Spleen (tissue), 11 donors: ENCODE results near the gene GLIS1. TPM values are rescaled to one million over a fixed set of nuclear protein-coding genes. Genes with fewer than 3 reads are reported as not detected.

Source experiments
- DNase-seq: peaks from one replicate; pipeline ENCODE4 v3.0.0-alpha.2; 2020
- H3K27ac ChIP-seq, 8 donors: fragments of 200-600 bp; sonication (generic) in 7 of 8; 1 replicate in 4 of 8; 2 replicates in 4 of 8; pipeline versions ENCODE4 v1.5.0 to v1.8.0; 2016 to 2021; ENCODE audit warnings: inconsistent platforms in 4 of 8, mild to moderate bottlenecking in 4 of 8, moderate library complexity in 1 of 8
- H3K27me3 ChIP-seq, 7 donors: fragments of 200-600 bp; sonication (generic) in 6 of 7; replicated peaks in 1 of 7; 1 replicate in 4 of 7; 2 replicates in 3 of 7; pipeline versions ENCODE4 v1.5.0 to v1.8.0; 2016 to 2021; ENCODE audit warnings: inconsistent platforms in 3 of 7, mild to moderate bottlenecking in 1 of 7
- H3K36me3 ChIP-seq, 6 donors: fragments of 200-600 bp; sonication (generic) in 5 of 6; 1 replicate in 4 of 6; 2 replicates in 2 of 6; pipeline versions ENCODE4 v1.5.0 to v1.8.0; 2016 to 2021; ENCODE audit warnings: inconsistent platforms in 2 of 6
- H3K4me1 ChIP-seq, 6 donors: fragments of 200-600 bp; sonication (generic) in 5 of 6; 1 replicate in 3 of 6; 2 replicates in 3 of 6; pipeline versions ENCODE4 v1.5.0 to v1.8.0; 2016 to 2021; ENCODE audit warnings: inconsistent platforms in 3 of 6
- H3K4me3 ChIP-seq, 8 donors: fragments of 200-600 bp; sonication (generic) in 7 of 8; 1 replicate in 4 of 8; 2 replicates in 4 of 8; pipeline versions ENCODE4 v1.5.0 to v1.8.0; 2016 to 2021; ENCODE audit warnings: inconsistent platforms in 4 of 8, mild to moderate bottlenecking in 4 of 8, moderate library complexity in 2 of 8
- H3K9me3 ChIP-seq, 8 donors: fragments of 200-600 bp; sonication (generic) in 7 of 8; 1 replicate in 4 of 8; 2 replicates in 4 of 8; pipeline versions ENCODE4 v1.5.0 to v1.8.0; 2016 to 2021; ENCODE audit warnings: inconsistent platforms in 4 of 8
- POLR2A ChIP-seq, 3 donors: fragments of 450-650 bp; IDR thresholded peaks; one replicate each; pipeline ENCODE4 v1.5.1; 2017; ENCODE audit warnings: antibody characterized with exemption in 3 of 3, mild to moderate bottlenecking in 1 of 3
- POLR2AphosphoS5 ChIP-seq, 3 donors: sonication (generic); formaldehyde crosslinking; IDR thresholded peaks; one replicate each; pipeline ENCODE4 v1.5.1; 2017; ENCODE audit warnings: antibody characterized with exemption in 3 of 3
- WGBS, 5 donors: extraction: QIAGEN DNeasy Blood & Tissue Kit in 3 of 5; methylation state at CpG; one replicate each; pipeline versions ENCODE4 v1.1.5 to v1.1.7; 2013 to 2018; 5-methylcytosine and 5-hydroxymethylcytosine counted together
- intact Hi-C: fragments of 100-400 bp; cut with DNase I; formaldehyde crosslinking; loops from one replicate; pipeline ENCODE4 v1.15.0; 2023; ENCODE audit warnings: low total_unique reads
- polyA plus RNA-seq, 3 donors: library from polyadenylated mRNA; stranded (reverse); fragments of 200-250 nt; gene quantifications; one replicate each; pipeline ENCODE4 v1.2.1, GENCODE V29; 2013
- total RNA-seq, 7 donors: library from RNA; depleted of rRNA in 3 of 7; stranded (reverse); fragments of >200 nt in 3 of 7; fragmentation: NEBNext Ultra II Directional in 4 of 7; extraction: Animal tissue kit (Norgen Biotek cat#: 25700) in 4 of 7; gene quantifications; one replicate each; pipeline versions ENCODE4 v1.1.0 to v1.2.1, GENCODE V29; 2016 to 2021
- TF ChIP-seq, protein P1 (sequence below), 11 experiments: fragments of 200-600 bp in 7 of 11; fragments of 450-650 bp in 4 of 11; sonication (generic) in 4 of 11; IDR thresholded peaks in 8 of 11; conservative IDR thresholded peaks in 3 of 11; 1 replicate in 7 of 11; 2 replicates in 4 of 11; pipeline versions ENCODE4 v1.4.0 to v1.8.0; 2016 to 2021; ENCODE audit warnings: antibody characterized with exemption in 11 of 11, inconsistent platforms in 4 of 11, mild to moderate bottlenecking in 1 of 11
- donor health status: healthy with polysubstance abuse.
- donor health status: DM: no; HTN: no; CAD: no; lungs with moderate emphysema.
- donor health status: DM: no; HTN: no; CAD: no.
- donor health status: Bipolar disorder and iron deficiency.
- donor health status: healthy.
- donor health status: DM: no; HTN: no; CAD: no.
- donor health status: DM: yes; HTN: yes; CAD: no.

The GLIS1 gene
- total and polyA plus RNA-seq, 10 donors: 0.04 to 0.39 (median 0.26) TPM; not detected in 5

DNA sequence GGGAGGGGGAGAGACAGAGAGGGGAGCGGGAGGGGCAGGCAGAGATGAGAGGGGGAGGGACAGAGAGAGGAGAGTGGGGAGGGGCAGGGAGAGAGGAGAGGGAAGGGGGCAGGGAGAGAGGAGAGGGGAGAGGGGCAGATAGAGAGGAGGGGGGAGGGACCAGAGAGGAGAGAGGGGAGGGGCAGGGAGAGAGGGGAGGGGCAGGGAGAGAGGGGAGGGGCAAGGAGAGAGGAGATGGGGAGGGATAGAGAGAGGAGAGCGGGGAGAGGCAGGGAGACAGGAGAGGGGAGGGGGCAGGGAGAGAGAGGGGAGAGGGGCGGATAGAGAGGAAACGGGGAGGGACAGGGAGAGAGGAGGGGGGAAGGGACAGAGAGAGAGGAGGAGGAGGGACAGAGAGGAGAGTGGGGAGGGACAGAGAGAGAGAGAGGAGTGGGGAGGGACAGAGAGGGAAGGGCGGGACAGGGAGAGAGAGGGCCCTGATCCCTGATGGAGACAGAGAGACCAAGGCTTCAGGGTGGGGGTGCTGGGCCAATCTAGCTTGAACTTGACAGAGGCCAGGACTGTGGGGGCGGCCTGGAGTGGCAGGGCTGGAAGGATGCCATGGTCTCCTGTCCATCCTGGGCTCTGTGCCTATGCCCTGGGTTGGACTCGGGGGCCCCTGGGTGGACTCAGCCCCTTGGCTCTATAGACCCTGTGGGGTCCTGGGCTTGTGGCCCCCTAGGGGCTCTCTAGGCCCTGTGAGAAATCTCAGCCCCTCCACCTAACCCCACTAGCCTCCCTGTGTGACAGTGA lies 236.1 kb downstream of the GLIS1 start:
- H3K4me3 ChIP-seq: no peak overlapping the region
- no peaks in the 10 kb centered on the region for H3K9me3 ChIP-seq
- peaks cover 0 to 26% (median 0%) of the 10 kb centered on the region in 7 donors for H3K27me3 ChIP-seq
- TF ChIP-seq, protein P1, sequence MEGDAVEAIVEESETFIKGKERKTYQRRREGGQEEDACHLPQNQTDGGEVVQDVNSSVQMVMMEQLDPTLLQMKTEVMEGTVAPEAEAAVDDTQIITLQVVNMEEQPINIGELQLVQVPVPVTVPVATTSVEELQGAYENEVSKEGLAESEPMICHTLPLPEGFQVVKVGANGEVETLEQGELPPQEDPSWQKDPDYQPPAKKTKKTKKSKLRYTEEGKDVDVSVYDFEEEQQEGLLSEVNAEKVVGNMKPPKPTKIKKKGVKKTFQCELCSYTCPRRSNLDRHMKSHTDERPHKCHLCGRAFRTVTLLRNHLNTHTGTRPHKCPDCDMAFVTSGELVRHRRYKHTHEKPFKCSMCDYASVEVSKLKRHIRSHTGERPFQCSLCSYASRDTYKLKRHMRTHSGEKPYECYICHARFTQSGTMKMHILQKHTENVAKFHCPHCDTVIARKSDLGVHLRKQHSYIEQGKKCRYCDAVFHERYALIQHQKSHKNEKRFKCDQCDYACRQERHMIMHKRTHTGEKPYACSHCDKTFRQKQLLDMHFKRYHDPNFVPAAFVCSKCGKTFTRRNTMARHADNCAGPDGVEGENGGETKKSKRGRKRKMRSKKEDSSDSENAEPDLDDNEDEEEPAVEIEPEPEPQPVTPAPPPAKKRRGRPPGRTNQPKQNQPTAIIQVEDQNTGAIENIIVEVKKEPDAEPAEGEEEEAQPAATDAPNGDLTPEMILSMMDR (IDR thresholded peaks at IDR 0.05 in 8 of 11, conservative IDR thresholded peaks at IDR 0.05 in 3 of 11): no peak
- TF ChIP-seq POLR2A (IDR thresholded peaks at IDR 0.05) (no peak), POLR2AphosphoS5 (IDR thresholded peaks at IDR 0.05) (no peak)
- no peak overlapping the region for H3K27ac ChIP-seq
- no peaks in the 10 kb centered on the region for H3K4me1 ChIP-seq
- DNase-seq: no peak
- WGBS, 5 donors: 72 to 78% (median 74%) methylated on average over 7 of the region's 7 CpGs
- intact Hi-C loops: no loop called here
- H3K36me3 ChIP-seq: no peaks in the 10 kb centered on the region

DNA sequence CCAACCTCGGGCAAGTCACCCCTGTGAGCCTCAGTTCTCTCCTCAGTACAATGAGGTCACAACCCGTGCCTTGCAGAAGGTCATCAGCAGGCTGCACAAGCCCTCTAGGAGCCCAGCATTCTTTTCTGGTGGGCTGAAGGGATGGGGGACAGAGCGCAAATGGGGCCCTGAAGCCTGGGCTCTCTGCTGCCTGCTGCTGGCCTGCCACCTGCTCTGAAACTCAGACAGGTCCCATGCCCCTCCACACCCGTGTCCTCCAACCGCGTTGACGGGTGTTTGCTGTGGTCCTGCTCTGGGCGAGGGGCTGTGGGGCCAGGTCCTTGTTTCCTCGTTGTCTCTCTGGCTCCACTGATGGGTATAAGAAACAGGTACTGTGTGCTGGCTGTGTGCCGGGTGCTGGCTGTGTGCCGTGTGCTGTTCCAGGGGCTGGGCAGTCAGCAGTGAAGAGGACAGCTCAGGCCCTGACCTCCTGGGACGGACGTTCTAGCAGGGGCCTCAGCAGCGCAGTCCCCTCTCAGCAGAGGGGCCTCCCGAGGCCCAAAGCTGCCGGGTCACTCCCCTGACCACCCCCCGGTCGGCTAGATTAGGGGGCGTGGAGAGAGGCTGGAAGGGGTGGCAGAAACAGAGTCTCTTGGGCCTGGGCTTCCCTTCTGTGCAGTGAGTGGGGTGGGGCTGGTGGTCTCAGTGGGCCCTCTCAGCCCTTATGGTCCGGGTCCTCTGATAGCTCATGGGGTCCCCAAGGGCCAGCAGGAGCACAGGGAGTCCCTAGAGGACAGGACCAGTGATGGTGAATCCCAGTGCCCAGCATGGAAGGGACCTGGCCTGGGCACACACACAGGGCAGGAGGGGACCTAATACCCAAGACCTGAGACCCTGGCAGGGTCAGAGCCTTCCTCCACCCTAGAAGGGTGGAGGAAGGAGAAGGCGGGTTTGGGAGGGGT lies 237.6 kb downstream of the GLIS1 start:
- no peaks in the 10 kb centered on the region for H3K9me3 ChIP-seq
- intact Hi-C loops: no loop called here
- TF ChIP-seq, protein P1 (IDR thresholded peaks at IDR 0.05 in 8 of 11, conservative IDR thresholded peaks at IDR 0.05 in 3 of 11): no peak
- TF ChIP-seq POLR2AphosphoS5 (IDR thresholded peaks at IDR 0.05): no peak
- TF ChIP-seq POLR2A (IDR thresholded peaks at IDR 0.05): no peak
- no peaks in the 10 kb centered on the region for H3K36me3 ChIP-seq
- peaks cover 0 to 26% (median 0%) of the 10 kb centered on the region in 7 donors for H3K27me3 ChIP-seq
- no peak for DNase-seq
- WGBS, 5 donors: 75 to 88% (median 79%) methylated on average over 12 to 21 of the region's 21 CpGs
- no peak overlapping the region for H3K27ac ChIP-seq
- H3K4me1 ChIP-seq: no peaks in the 10 kb centered on the region
- no peak overlapping the region for H3K4me3 ChIP-seq

DNA sequence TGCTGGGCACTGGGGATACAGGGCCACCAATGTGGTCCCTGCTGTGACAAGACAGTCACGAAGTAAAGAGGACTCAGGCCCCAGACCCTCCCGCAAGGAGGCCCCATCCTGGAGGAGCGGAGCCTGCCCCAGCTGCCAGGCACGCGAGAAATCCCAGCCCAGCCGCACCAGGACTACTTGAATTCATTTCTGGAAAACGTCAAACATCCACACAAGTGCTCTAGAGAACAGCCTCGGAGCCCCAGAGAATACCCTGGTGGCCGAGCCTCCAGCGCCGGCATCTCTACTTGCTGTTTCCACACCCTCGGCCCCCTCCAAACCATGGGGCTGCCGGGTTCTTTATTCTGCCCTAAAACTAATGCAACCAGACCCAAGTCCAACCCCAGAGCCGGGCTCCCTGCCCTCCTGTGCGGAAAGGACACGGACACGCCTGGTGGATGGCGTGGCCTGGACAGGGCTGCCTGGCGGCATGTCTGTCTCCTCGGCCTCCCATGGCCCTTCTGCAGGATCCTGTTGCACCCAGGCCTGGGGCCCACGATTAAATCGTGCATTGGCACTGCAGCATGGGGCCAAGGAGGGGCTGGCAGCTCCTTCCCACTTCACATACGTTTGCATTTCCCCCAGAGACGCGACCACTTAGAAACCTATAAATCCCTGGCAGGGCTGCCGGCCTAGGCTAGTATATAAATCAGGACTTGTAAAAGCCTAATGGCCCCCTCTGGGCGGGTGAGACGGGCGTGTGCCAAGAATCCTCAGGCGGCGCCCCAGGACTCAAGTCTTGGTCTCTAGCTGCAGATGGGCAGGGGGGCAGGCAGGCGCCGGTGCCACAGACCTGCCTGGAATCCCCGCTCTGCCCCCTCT lies 238.5 kb downstream of the GLIS1 start:
- no peaks in the 10 kb centered on the region for H3K9me3 ChIP-seq
- H3K4me1 ChIP-seq: no peaks in the 10 kb centered on the region
- H3K4me3 ChIP-seq: no peak overlapping the region
- TF ChIP-seq POLR2A (IDR thresholded peaks at IDR 0.05) (no peak), POLR2AphosphoS5 (IDR thresholded peaks at IDR 0.05) (no peak)
- TF ChIP-seq, protein P1 (IDR thresholded peaks at IDR 0.05 in 8 of 11, conservative IDR thresholded peaks at IDR 0.05 in 3 of 11): no peak
- H3K27me3 ChIP-seq: peaks cover 0 to 26% (median 0%) of the 10 kb centered on the region in 7 donors
- H3K36me3 ChIP-seq: no peaks in the 10 kb centered on the region
- 81 to 94% (median 88%) methylated on average over 25 to 34 of the region's 34 CpGs for WGBS, 5 donors
- no peak for DNase-seq
- no peak overlapping the region for H3K27ac ChIP-seq
- intact Hi-C loops: no loop called here
